ENCODE measurements around the gene POLDIP2.

DNA sequence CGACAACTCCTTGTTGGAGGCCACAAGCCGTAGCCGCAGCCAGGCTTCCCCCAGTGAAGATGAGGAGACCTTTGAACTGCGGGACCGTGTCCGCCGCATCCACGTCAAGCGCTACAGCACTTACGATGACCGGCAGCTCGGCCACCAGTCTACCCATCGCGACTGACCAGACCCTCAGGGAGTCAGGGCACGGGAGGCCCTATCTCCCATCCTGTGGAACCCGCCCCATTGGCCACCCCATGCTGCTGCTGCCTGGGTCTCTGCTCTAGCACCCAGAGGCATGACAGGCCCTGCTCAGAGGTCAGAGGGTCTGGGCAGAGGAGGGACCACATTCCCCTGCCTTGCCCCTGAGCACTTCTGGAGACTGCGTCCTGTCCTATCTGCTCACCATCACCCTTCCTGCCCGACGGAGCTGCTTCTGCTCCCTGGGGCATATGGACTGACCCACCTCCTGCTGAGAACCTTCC, 12.9 kb downstream of the POLDIP2 start:
- TF ChIP-seq, protein P1, sequence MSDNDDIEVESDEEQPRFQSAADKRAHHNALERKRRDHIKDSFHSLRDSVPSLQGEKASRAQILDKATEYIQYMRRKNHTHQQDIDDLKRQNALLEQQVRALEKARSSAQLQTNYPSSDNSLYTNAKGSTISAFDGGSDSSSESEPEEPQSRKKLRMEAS (CRISPR knock-in tag; IDR thresholded peaks at IDR 0.05) = no peak
- TF ChIP-seq CC2D1A (IDR thresholded peaks at IDR 0.05) (no peak), ZNF133 (CRISPR knock-in tag; IDR thresholded peaks at IDR 0.05) (no peak), SIN3A (IDR thresholded peaks at IDR 0.05; ENCODE audit: borderline replicate concordance in 2 of 2, control insufficient read depth in 1 of 2, low read depth in 2 of 2, low read length in 2 of 2) (no peak), CREB1 (IDR thresholded peaks at IDR 0.05) (no peak), CREB1 (CRISPR knock-in tag; IDR thresholded peaks at IDR 0.05) (no peak), FIP1L1 (IDR thresholded peaks at IDR 0.05; ENCODE audit: low read depth, low read length, poor library complexity, severe bottlenecking) (no peak), RAD51 (IDR thresholded peaks at IDR 0.05; ENCODE audit: borderline replicate concordance, low read depth) (no peak), POLR2A (conservative IDR thresholded peaks at IDR 0.05) (no peak), EP300 (IDR thresholded peaks at IDR 0.05; ENCODE audit: low read length) (no peak), MEF2D (tag; conservative IDR thresholded peaks at IDR 0.05; ENCODE audit: low read depth) (no peak)
- TF ChIP-seq, protein P2, sequence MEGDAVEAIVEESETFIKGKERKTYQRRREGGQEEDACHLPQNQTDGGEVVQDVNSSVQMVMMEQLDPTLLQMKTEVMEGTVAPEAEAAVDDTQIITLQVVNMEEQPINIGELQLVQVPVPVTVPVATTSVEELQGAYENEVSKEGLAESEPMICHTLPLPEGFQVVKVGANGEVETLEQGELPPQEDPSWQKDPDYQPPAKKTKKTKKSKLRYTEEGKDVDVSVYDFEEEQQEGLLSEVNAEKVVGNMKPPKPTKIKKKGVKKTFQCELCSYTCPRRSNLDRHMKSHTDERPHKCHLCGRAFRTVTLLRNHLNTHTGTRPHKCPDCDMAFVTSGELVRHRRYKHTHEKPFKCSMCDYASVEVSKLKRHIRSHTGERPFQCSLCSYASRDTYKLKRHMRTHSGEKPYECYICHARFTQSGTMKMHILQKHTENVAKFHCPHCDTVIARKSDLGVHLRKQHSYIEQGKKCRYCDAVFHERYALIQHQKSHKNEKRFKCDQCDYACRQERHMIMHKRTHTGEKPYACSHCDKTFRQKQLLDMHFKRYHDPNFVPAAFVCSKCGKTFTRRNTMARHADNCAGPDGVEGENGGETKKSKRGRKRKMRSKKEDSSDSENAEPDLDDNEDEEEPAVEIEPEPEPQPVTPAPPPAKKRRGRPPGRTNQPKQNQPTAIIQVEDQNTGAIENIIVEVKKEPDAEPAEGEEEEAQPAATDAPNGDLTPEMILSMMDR (IDR thresholded peaks at IDR 0.05 in 2 of 3, conservative IDR thresholded peaks at IDR 0.05 in 1 of 3; ENCODE audit: insufficient read depth in 2 of 3, low read depth in 1 of 3, low read length in 3 of 3) = no peak
- TF ChIP-seq, protein P3, sequence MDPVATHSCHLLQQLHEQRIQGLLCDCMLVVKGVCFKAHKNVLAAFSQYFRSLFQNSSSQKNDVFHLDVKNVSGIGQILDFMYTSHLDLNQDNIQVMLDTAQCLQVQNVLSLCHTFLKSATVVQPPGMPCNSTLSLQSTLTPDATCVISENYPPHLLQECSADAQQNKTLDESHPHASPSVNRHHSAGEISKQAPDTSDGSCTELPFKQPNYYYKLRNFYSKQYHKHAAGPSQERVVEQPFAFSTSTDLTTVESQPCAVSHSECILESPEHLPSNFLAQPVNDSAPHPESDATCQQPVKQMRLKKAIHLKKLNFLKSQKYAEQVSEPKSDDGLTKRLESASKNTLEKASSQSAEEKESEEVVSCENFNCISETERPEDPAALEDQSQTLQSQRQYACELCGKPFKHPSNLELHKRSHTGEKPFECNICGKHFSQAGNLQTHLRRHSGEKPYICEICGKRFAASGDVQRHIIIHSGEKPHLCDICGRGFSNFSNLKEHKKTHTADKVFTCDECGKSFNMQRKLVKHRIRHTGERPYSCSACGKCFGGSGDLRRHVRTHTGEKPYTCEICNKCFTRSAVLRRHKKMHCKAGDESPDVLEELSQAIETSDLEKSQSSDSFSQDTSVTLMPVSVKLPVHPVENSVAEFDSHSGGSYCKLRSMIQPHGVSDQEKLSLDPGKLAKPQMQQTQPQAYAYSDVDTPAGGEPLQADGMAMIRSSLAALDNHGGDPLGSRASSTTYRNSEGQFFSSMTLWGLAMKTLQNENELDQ (CRISPR knock-in tag; IDR thresholded peaks at IDR 0.05; ENCODE audit: borderline replicate concordance) = no peak
- TF ChIP-seq, protein P4, sequence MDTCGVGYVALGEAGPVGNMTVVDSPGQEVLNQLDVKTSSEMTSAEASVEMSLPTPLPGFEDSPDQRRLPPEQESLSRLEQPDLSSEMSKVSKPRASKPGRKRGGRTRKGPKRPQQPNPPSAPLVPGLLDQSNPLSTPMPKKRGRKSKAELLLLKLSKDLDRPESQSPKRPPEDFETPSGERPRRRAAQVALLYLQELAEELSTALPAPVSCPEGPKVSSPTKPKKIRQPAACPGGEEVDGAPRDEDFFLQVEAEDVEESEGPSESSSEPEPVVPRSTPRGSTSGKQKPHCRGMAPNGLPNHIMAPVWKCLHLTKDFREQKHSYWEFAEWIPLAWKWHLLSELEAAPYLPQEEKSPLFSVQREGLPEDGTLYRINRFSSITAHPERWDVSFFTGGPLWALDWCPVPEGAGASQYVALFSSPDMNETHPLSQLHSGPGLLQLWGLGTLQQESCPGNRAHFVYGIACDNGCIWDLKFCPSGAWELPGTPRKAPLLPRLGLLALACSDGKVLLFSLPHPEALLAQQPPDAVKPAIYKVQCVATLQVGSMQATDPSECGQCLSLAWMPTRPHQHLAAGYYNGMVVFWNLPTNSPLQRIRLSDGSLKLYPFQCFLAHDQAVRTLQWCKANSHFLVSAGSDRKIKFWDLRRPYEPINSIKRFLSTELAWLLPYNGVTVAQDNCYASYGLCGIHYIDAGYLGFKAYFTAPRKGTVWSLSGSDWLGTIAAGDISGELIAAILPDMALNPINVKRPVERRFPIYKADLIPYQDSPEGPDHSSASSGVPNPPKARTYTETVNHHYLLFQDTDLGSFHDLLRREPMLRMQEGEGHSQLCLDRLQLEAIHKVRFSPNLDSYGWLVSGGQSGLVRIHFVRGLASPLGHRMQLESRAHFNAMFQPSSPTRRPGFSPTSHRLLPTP (IDR thresholded peaks at IDR 0.05; ENCODE audit: borderline replicate concordance, extremely low read depth, insufficient read length) = no peak

Data from K562 (cell line).